Lung (tissue), 12 donors: ENCODE measurements around the gene BAHD1. TPM values are rescaled to one million over a fixed set of nuclear protein-coding genes. Genes with fewer than 3 reads are reported as not detected.

Experiments
- ATAC-seq: fragments of 200-7000 bp; cut with Tn5 transposase; one replicate; pipeline ENCODE4 v1.9.1; 2020; ENCODE audit warnings: moderate number of reproducible peaks; ENCODE audit not compliant: insufficient read depth, low FRiP score
- DNase-seq, 3 donors: peaks; one replicate each; pipeline ENCODE4 v3.0.0-alpha.2; 2013 to 2017
- H3K27ac ChIP-seq, 2 donors: one replicate each; pipeline ENCODE4 v1.5.1; 2013; ENCODE audit warnings: mild to moderate bottlenecking in 2 of 2, moderate library complexity in 2 of 2, control low read depth in 1 of 2, inconsistent platforms in 1 of 2, low read depth in 1 of 2, low read length in 1 of 2
- H3K27me3 ChIP-seq, 3 donors: one replicate each; pipeline ENCODE4 v1.5.1; 2013; ENCODE audit warnings: low read length in 2 of 3; ENCODE audit not compliant: control insufficient read depth in 3 of 3, insufficient read depth in 3 of 3
- H3K36me3 ChIP-seq, 4 donors: one replicate each; pipeline ENCODE4 v1.5.1; 2013; ENCODE audit warnings: low read length in 4 of 4, mild to moderate bottlenecking in 1 of 4, moderate library complexity in 1 of 4; ENCODE audit not compliant: control insufficient read depth in 4 of 4, insufficient read depth in 4 of 4
- H3K4me1 ChIP-seq, 5 donors: one replicate each; pipeline ENCODE4 v1.5.1; 2013; ENCODE audit warnings: low read length in 5 of 5, mild to moderate bottlenecking in 2 of 5, moderate library complexity in 1 of 5; ENCODE audit not compliant: control insufficient read depth in 5 of 5, insufficient read depth in 5 of 5
- H3K4me3 ChIP-seq: one replicate; pipeline ENCODE4 v1.5.1; 2013; ENCODE audit warnings: mild to moderate bottlenecking, control low read depth, moderate library complexity
- H3K9ac ChIP-seq, 2 donors: one replicate each; pipeline ENCODE4 v1.5.1; 2013; ENCODE audit warnings: low read length in 2 of 2, control low read depth in 1 of 2; ENCODE audit not compliant: insufficient read depth in 1 of 2
- H3K9me3 ChIP-seq, 4 donors: one replicate each; pipeline ENCODE4 v1.5.1; 2013; ENCODE audit warnings: low read length in 3 of 4, mild to moderate bottlenecking in 1 of 4, moderate library complexity in 1 of 4; ENCODE audit not compliant: control insufficient read depth in 4 of 4, insufficient read depth in 3 of 4
- WGBS, 2 donors: extraction: QIAGEN DNeasy Blood & Tissue Kit; methylation state at CpG; one replicate each; pipeline ENCODE4 v1.1.7; 2013; 5-methylcytosine and 5-hydroxymethylcytosine counted together
- polyA plus RNA-seq, 2 donors: library from polyadenylated mRNA; stranded (reverse); fragments of 200-250 nt; gene quantifications; one replicate each; pipeline ENCODE4 v1.2.1, GENCODE V29; 2013
- total RNA-seq, 2 donors: library from RNA; depleted of rRNA in 1 of 2; stranded (reverse); fragments of >200 nt in 1 of 2; gene quantifications; one replicate each; pipeline ENCODE4 v1.2.1, GENCODE V29; 2014 to 2021
- TF ChIP-seq, protein P1 (sequence below): IDR thresholded peaks from 2 replicates; pipeline ENCODE4 v1.5.1; 2012; ENCODE audit warnings: mild to moderate bottlenecking; ENCODE audit errors: control extremely low read depth, extremely low read depth
- donor health status: control.
- donor health status: control.
- donor health status: Bipolar disorder and iron deficiency.
- donor health status: healthy.
- donor health status: DM: yes; HTN: yes; CAD: no.

BAHD1 gene
- total and polyA plus RNA-seq, 4 donors: 11.3 to 28.1 (median 13.7) TPM

DNA sequence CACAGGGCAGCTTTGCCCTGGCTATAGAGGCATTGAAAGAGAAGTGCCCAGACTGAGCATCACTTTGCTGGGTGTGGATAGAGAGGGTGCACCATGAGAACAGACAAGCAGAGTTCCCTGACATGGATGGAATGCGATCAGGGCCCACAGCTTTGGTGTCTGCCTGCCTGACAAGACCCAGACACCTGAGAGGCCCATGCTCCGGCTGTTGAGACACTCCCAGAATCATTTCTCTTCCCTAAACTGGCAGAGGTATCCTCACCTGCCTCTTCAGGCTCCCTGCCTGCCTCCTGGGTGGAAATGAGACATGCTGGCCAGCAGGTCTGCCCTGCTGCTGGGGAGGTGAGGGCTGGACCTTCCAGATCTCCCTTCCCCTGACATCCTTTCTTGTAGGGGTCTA, 19.7 kb downstream of the BAHD1 start:
- Histone ChIP-seq H3K9ac (no peak overlapping the region), H3K27me3 (no peaks in the 10 kb centered on the region), H3K27ac (no peak overlapping the region), H3K9me3 (no peaks in the 10 kb centered on the region), H3K36me3 (peaks cover 0 to 44% (median 11%) of the 10 kb centered on the region in 4 donors), H3K4me3 (no peak overlapping the region), H3K4me1 (peaks cover 0 to 10% (median 2%) of the 10 kb centered on the region in 5 donors)
- 86 to 99% methylated on average over 2 of the region's 2 CpGs for WGBS, 2 donors
- no peak for DNase-seq
- no peak for ATAC-seq
- TF ChIP-seq, protein P1, sequence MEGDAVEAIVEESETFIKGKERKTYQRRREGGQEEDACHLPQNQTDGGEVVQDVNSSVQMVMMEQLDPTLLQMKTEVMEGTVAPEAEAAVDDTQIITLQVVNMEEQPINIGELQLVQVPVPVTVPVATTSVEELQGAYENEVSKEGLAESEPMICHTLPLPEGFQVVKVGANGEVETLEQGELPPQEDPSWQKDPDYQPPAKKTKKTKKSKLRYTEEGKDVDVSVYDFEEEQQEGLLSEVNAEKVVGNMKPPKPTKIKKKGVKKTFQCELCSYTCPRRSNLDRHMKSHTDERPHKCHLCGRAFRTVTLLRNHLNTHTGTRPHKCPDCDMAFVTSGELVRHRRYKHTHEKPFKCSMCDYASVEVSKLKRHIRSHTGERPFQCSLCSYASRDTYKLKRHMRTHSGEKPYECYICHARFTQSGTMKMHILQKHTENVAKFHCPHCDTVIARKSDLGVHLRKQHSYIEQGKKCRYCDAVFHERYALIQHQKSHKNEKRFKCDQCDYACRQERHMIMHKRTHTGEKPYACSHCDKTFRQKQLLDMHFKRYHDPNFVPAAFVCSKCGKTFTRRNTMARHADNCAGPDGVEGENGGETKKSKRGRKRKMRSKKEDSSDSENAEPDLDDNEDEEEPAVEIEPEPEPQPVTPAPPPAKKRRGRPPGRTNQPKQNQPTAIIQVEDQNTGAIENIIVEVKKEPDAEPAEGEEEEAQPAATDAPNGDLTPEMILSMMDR: no peak

DNA sequence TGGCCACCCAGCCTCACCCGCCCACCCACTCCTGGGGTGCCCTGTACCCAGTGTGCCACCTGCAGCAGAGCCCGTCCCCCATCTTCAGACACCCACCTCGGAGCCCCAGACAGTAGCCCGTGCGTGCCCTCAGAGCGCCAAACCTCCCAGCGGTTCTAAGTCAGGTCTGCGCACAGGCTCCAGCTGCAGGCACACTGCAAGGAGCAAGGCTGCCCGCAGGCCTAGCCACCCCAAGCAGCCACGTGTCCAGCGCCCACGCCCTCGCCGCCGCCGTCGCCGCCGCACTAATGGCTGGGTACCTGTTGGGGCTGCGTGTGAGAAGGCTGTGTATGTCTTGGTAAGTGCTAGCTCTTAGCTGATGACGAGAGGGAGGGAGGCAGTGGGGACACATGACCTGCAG, 21.2 kb downstream of the BAHD1 start:
- TF ChIP-seq, protein P1: no peak
- H3K27me3 ChIP-seq: no peaks in the 10 kb centered on the region
- H3K9me3 ChIP-seq: no peaks in the 10 kb centered on the region
- H3K4me3 ChIP-seq: no peak overlapping the region
- ATAC-seq: no peak
- WGBS, 2 donors: 97% methylated on average over 21 of the region's 21 CpGs
- no peak overlapping the region for H3K9ac ChIP-seq
- DNase-seq: no peak
- peaks cover 0 to 3% (median 0%) of the 10 kb centered on the region in 5 donors for H3K4me1 ChIP-seq
- no peak overlapping the region for H3K27ac ChIP-seq
- peaks cover 0 to 54% (median 11%) of the 10 kb centered on the region in 4 donors for H3K36me3 ChIP-seq

DNA sequence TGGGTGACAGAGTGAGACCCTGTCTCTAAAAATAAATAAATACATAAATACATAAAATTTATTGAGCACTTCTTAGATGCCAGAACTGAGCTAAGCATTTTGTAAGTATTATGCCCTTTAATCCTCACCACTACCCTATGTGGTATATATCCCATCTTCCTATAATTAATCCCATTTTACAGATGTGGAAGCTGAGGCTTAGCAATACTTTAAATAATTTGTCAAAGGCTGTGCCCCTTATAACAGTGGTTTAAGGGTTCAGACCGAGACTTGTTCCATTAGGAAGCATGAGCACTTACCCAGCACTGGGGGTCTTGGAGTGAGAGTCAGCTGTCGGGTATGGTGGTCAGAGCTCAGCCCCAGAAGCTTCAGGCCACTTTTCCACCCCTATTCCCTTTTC, 22.5 kb downstream of the BAHD1 start:
- DNase-seq: no peak
- Histone ChIP-seq H3K4me1 (peaks cover 0 to 3% (median 0%) of the 10 kb centered on the region in 5 donors), H3K9me3 (no peaks in the 10 kb centered on the region), H3K27me3 (no peaks in the 10 kb centered on the region), H3K4me3 (no peak overlapping the region), H3K9ac (no peak overlapping the region), H3K27ac (no peak overlapping the region), H3K36me3 (peaks cover 0 to 56% (median 12%) of the 10 kb centered on the region in 4 donors)
- ATAC-seq: no peak
- WGBS, 2 donors: 96% methylated on average over 2 of the region's 2 CpGs
- TF ChIP-seq, protein P1: no peak
